H9 (cell line): Measurements from ENCODE around the gene RBM19. TPM values are rescaled to one million over a fixed set of nuclear protein-coding genes. Genes with fewer than 3 reads are reported as not detected.

Experiments
- DNase-seq: peaks from one replicate; pipeline ENCODE4 v3.0.0-alpha.2; 2017
- H2AFZ ChIP-seq: one replicate; pipeline ENCODE4 v1.6.1; 2013; ENCODE audit warnings: mild to moderate bottlenecking, low read length, control low read depth, moderate library complexity
- H2AK5ac ChIP-seq: 2 replicates; pipeline ENCODE4 v1.6.1; 2013; ENCODE audit warnings: low read length, control low read depth, mixed read lengths; ENCODE audit not compliant: insufficient read length
- H2BK120ac ChIP-seq: one replicate; pipeline ENCODE4 v1.6.1; 2013; ENCODE audit warnings: low read depth, mild to moderate bottlenecking, low read length, control low read depth, inconsistent platforms; ENCODE audit not compliant: poor library complexity, severe bottlenecking
- H2BK12ac ChIP-seq: 2 replicates; pipeline ENCODE4 v1.6.1; 2013; ENCODE audit warnings: low read length, control low read depth, mixed read lengths, low read depth; ENCODE audit not compliant: insufficient read length
- H2BK15ac ChIP-seq: 2 replicates; pipeline ENCODE4 v1.6.1; 2013; ENCODE audit warnings: low read depth, low read length, control low read depth
- H2BK20ac ChIP-seq: one replicate; pipeline ENCODE4 v1.6.1; 2013; ENCODE audit warnings: low read depth, mild to moderate bottlenecking, low read length, control low read depth, inconsistent platforms; ENCODE audit not compliant: poor library complexity, severe bottlenecking
- H2BK5ac ChIP-seq: 2 replicates; pipeline ENCODE4 v1.6.1; 2013; ENCODE audit warnings: low read length, control low read depth, mixed read lengths; ENCODE audit not compliant: insufficient read length
- H3K14ac ChIP-seq: 2 replicates; pipeline ENCODE4 v1.6.1; 2013; ENCODE audit warnings: low read length, control low read depth; ENCODE audit not compliant: insufficient read depth
- H3K18ac ChIP-seq: 2 replicates; pipeline ENCODE4 v1.6.1; 2013; ENCODE audit warnings: low read depth, mild to moderate bottlenecking, mixed read lengths, low read length, control low read depth; ENCODE audit not compliant: insufficient read length
- H3K23ac ChIP-seq: 2 replicates; pipeline ENCODE4 v1.6.1; 2013; ENCODE audit warnings: low read length, control low read depth, mixed read lengths, low read depth; ENCODE audit not compliant: insufficient read length
- H3K23me2 ChIP-seq: 2 replicates; pipeline ENCODE4 v1.6.1; 2013; ENCODE audit warnings: low read depth, mild to moderate bottlenecking, mixed read lengths, low read length, control low read depth; ENCODE audit not compliant: insufficient read length, poor library complexity, severe bottlenecking
- H3K27ac ChIP-seq: 2 replicates; pipeline ENCODE4 v1.5.1; 2013; ENCODE audit warnings: low read length, control low read depth, mixed read lengths, low read depth; ENCODE audit not compliant: insufficient read length
- H3K27me3 ChIP-seq: 2 replicates; pipeline ENCODE4 v1.6.1; 2013; ENCODE audit warnings: low read length, control low read depth, inconsistent platforms; ENCODE audit not compliant: insufficient read depth
- H3K4ac ChIP-seq: 2 replicates; pipeline ENCODE4 v1.6.1; 2013; ENCODE audit warnings: low read depth, mild to moderate bottlenecking, control low read depth, inconsistent platforms, low read length, moderate library complexity
- H3K4me1 ChIP-seq: 2 replicates; pipeline ENCODE4 v1.6.1; 2013; ENCODE audit warnings: low read length, control low read depth, inconsistent platforms; ENCODE audit not compliant: insufficient read depth
- H3K4me2 ChIP-seq: 2 replicates; pipeline ENCODE4 v1.6.1; 2013; ENCODE audit warnings: low read length, control low read depth, mixed read lengths; ENCODE audit not compliant: insufficient read length, insufficient read depth
- H3K56ac ChIP-seq: 2 replicates; pipeline ENCODE4 v1.6.1; 2013; ENCODE audit warnings: low read depth, mild to moderate bottlenecking, mixed read lengths, low read length, control low read depth; ENCODE audit not compliant: insufficient read length
- H3K79me1 ChIP-seq: 2 replicates; pipeline ENCODE4 v1.6.1; 2013; ENCODE audit warnings: low read depth, mild to moderate bottlenecking, moderate library complexity, low read length, control low read depth, inconsistent platforms; ENCODE audit not compliant: insufficient read depth, poor library complexity, severe bottlenecking
- H3K79me2 ChIP-seq: 2 replicates; pipeline ENCODE4 v1.6.1; 2013; ENCODE audit warnings: low read length, control low read depth, inconsistent platforms; ENCODE audit not compliant: insufficient read depth
- H3K9ac ChIP-seq: 2 replicates; pipeline ENCODE4 v1.6.1; 2013; ENCODE audit warnings: low read length, control low read depth, mixed read lengths; ENCODE audit not compliant: insufficient read length; ENCODE audit errors: extremely low read depth
- H3K9me3 ChIP-seq: one replicate; pipeline ENCODE4 v1.6.1; 2013; ENCODE audit warnings: low read depth, low read length, inconsistent platforms; ENCODE audit not compliant: control insufficient read depth
- H3T11ph ChIP-seq: one replicate; pipeline ENCODE4 v1.6.1; 2013; ENCODE audit warnings: mild to moderate bottlenecking, low read length, control low read depth, inconsistent platforms
- H4K20me1 ChIP-seq: one replicate; pipeline ENCODE4 v1.6.1; 2013; ENCODE audit not compliant: control insufficient read depth, insufficient read length, insufficient read depth
- H4K5ac ChIP-seq: 2 replicates; pipeline ENCODE4 v1.6.1; 2013; ENCODE audit warnings: low read depth, mild to moderate bottlenecking, mixed read lengths, low read length, control low read depth; ENCODE audit not compliant: insufficient read length
- H4K8ac ChIP-seq: replicated peaks from 2 replicates; pipeline ENCODE4 v1.6.1; 2013; ENCODE audit warnings: low read length, control low read depth, mixed read lengths, low read depth; ENCODE audit not compliant: insufficient read length
- H4K91ac ChIP-seq: 2 replicates; pipeline ENCODE4 v1.6.1; 2013; ENCODE audit warnings: low read depth, mild to moderate bottlenecking, moderate library complexity, mixed read lengths, low read length, control low read depth; ENCODE audit not compliant: insufficient read length
- H3K27ac Mint-ChIP-seq, 3 experiments: 2 replicates in 2 of 3; 3 replicates in 1 of 3; pipeline ENCODE4 v1.8.0; 2020 to 2021; ENCODE audit warnings: mixed read lengths in 3 of 3, mild to moderate bottlenecking in 1 of 3, moderate library complexity in 1 of 3
- H3K27me3 Mint-ChIP-seq: 2 replicates; pipeline ENCODE4 v1.8.0; 2021; ENCODE audit warnings: low read depth, mild to moderate bottlenecking, moderate library complexity, mixed read lengths
- H3K36me3 Mint-ChIP-seq, 3 experiments: 2 replicates in 2 of 3; 3 replicates in 1 of 3; pipeline ENCODE4 v1.8.0; 2020 to 2021; ENCODE audit warnings: low read depth in 3 of 3, mixed read lengths in 3 of 3; ENCODE audit not compliant: insufficient read depth in 1 of 3
- H3K4me1 Mint-ChIP-seq, 2 experiments: 2 replicates each; pipeline ENCODE4 v1.8.0; 2020; ENCODE audit warnings: mixed read lengths in 2 of 2
- H3K4me3 Mint-ChIP-seq, 2 experiments: 2 replicates in 1 of 2; 3 replicates in 1 of 2; pipeline ENCODE4 v1.8.0; 2020 to 2021; ENCODE audit warnings: mild to moderate bottlenecking in 2 of 2, mixed read lengths in 2 of 2, moderate library complexity in 1 of 2
- H3K9me3 Mint-ChIP-seq, 2 experiments: 2 replicates in 1 of 2; 3 replicates in 1 of 2; pipeline ENCODE4 v1.8.0; 2020; ENCODE audit warnings: mild to moderate bottlenecking in 2 of 2, mixed read lengths in 2 of 2, moderate library complexity in 1 of 2
- CTCF ChIP-seq: fragments of 200-600 bp; sonication (generic); conservative IDR thresholded peaks from 3 replicates; pipeline ENCODE4 v1.8.0; 2021; ENCODE audit warnings: antibody characterized with exemption, mild to moderate bottlenecking
- WGBS: extraction: QIAGEN DNeasy Blood & Tissue Kit; methylation state at CpG from one replicate; pipeline ENCODE4 v1.1.7; 2013; ENCODE audit warnings: missing lambda C conversion rate, low lambda C conversion rate, mixed read lengths; ENCODE audit not compliant: insufficient read length; ENCODE audit errors: extremely low coverage; 5-methylcytosine and 5-hydroxymethylcytosine counted together
- total RNA-seq: library from RNA; stranded (reverse); gene quantifications from 2 replicates; pipeline ENCODE4 v1.2.1, GENCODE V29; 2021

Gene RBM19
- total RNA-seq, 1 experiment from 2014 or later: 32.2 TPM

DNA sequence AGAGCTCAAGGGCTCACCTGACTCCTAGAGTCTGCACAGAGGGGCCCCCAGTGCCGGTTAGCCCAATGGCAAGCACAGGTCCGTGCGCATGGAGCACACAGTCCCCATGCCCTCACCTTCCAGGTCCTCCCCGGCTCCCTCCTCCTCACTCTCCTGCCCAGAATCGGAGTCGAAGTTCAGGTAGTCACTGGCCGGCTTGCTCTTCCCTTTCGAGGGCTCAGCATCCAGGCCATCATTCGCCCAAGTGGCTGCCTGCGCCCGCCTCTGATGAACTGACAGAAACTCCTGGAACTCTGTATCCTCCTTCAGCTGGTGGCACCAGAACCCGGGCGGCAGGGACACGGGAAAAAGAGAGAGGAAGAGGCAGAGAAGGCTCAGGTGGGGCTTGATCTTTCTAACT lies 7.0 kb downstream of the RBM19 start:
- no peak overlapping the region for H3K27ac Mint-ChIP-seq
- Histone ChIP-seq H2BK20ac (no peak overlapping the region), H2AK5ac (no peak overlapping the region), H3T11ph (no peak overlapping the region), H2BK15ac (no peak overlapping the region), H3K56ac (no peak overlapping the region), H3K18ac (no peak overlapping the region), H3K79me1 (no peaks in the 10 kb centered on the region), H4K8ac (no peak overlapping the region), H3K4me2 (no peak overlapping the region), H2AFZ (no peak overlapping the region), H3K23ac (no peak overlapping the region), H4K91ac (no peak overlapping the region), H3K79me2 (0 out of 2 replicates have a peak, but pooled peaks cover 3% of the 10 kb centered on the region), H2BK120ac (no peak overlapping the region), H2BK12ac (no peak overlapping the region), H3K14ac (no peak overlapping the region), H3K4ac (no peak overlapping the region), H4K20me1 (no peaks in the 10 kb centered on the region), H3K9me3 (no peaks in the 10 kb centered on the region), H3K27ac (no peak overlapping the region), H3K4me1 (no peaks in the 10 kb centered on the region), H3K27me3 (no peaks in the 10 kb centered on the region), H2BK5ac (no peak overlapping the region), H3K23me2 (no peaks in the 10 kb centered on the region), H4K5ac (no peak overlapping the region), H3K9ac (no peak overlapping the region)
- peaks cover 35 to 77% (median 64%) of the 10 kb centered on the region in 3 experiments; a peak in 6 of 7 replicates for H3K36me3 Mint-ChIP-seq
- no peaks in the 10 kb centered on the region for H3K27me3 Mint-ChIP-seq
- no peaks in the 10 kb centered on the region for H3K4me1 Mint-ChIP-seq
- no peak for DNase-seq
- no CpG with 5 or more reads among the region's 14 CpGs for WGBS
- no peak overlapping the region for H3K4me3 Mint-ChIP-seq
- TF ChIP-seq CTCF: no peak
- H3K9me3 Mint-ChIP-seq: no peaks in the 10 kb centered on the region
